Bronchial epithelial cell (primary cell): ENCODE measurements around the gene FSIP1. TPM values are rescaled to one million over a fixed set of nuclear protein-coding genes. Genes with fewer than 3 reads are reported as not detected.
A peak's percentile ranks its signal among the peaks of the same experiment; 100 is the strongest.

Experiments used
- DNase-seq: peaks from one replicate; pipeline ENCODE4 v3.0.0-alpha.2; 2010; ENCODE audit warnings: low read depth
- FAIRE-seq: peaks from 2 replicates; lab custom pipeline; 2011; peaks lifted over from hg19 to GRCh38; lab: Jason Lieb, UNC
- H3K27me3 ChIP-seq: 2 replicates; pipeline ENCODE4 v1.5.1; 2011; ENCODE audit warnings: low read length; ENCODE audit not compliant: control insufficient read depth, insufficient read depth
- H3K36me3 ChIP-seq: 2 replicates; pipeline ENCODE4 v1.5.1; 2011; ENCODE audit warnings: low read length; ENCODE audit not compliant: control insufficient read depth, insufficient read depth
- H3K4me3 ChIP-seq: 2 replicates; pipeline ENCODE4 v1.5.1; 2011; ENCODE audit warnings: mild to moderate bottlenecking, low read depth, low read length, control low read depth
- CTCF ChIP-seq: IDR thresholded peaks from 2 replicates; pipeline ENCODE4 v1.5.1; 2011; ENCODE audit warnings: mild to moderate bottlenecking, moderate library complexity, low read length, control low read depth, inconsistent platforms; ENCODE audit not compliant: insufficient read depth, severe bottlenecking
- total RNA-seq: library from RNA; depleted of rRNA; stranded (reverse); fragments of >200 nt; gene quantifications from 2 replicates; pipeline ENCODE4 v1.2.1, GENCODE V29; 2014

The FSIP1 gene
- total RNA-seq, 1 donor from 2014 or later: 9.5 TPM

- FAIRE-seq (no peak), DNase-seq (no peak)
- no peak overlapping the region for H3K4me3 ChIP-seq
- H3K27me3 ChIP-seq: no peaks in the 10 kb centered on the region
- no peaks in the 10 kb centered on the region for H3K36me3 ChIP-seq
- TF ChIP-seq CTCF: no peak
Observed at GRCh38 chr15:39613861-39614260, 168.8 kb downstream of the FSIP1 start.

GRCh38 chr15:39613271-39613670, 169.4 kb downstream of the FSIP1 start:
- TF ChIP-seq CTCF: no peak
- FAIRE-seq (no peak), DNase-seq (peak; percentile 62)
- Histone ChIP-seq H3K27me3 (no peaks in the 10 kb centered on the region), H3K4me3 (no peak overlapping the region), H3K36me3 (no peaks in the 10 kb centered on the region)

DNA sequence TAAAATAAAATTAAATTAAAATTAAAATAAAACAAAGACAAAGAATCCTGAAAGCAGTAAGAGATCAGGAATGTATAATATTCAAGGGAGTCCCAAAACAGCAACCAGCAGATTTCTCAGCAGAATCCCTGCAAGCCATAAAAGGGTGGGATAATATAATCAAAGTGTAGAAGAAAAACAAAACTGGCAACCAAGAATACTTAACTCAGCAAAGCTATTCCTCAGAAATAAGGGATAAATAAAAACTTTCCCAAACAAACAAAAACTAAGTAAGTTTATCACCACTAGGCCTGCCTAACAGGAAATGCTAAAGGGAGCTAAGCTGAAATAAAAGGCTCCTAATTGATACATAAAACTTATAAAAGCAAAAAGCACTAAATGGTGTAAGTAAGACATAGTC, 172.0 kb downstream of the FSIP1 start:
- TF ChIP-seq CTCF: no peak
- Histone ChIP-seq H3K36me3 (no peaks in the 10 kb centered on the region), H3K27me3 (no peaks in the 10 kb centered on the region), H3K4me3 (no peak overlapping the region)
- no peak for FAIRE-seq
- DNase-seq: no peak

GRCh38 chr15:39609166-39609916, 173.3 kb downstream of the FSIP1 start:
- no peak for TF ChIP-seq CTCF
- no peaks in the 10 kb centered on the region for H3K27me3 ChIP-seq
- FAIRE-seq: no peak

GRCh38 chr15:39608185-39609139, 174.2 kb downstream of the FSIP1 start:
- Histone ChIP-seq H3K27me3 (no peaks in the 10 kb centered on the region), H3K36me3 (no peaks in the 10 kb centered on the region), H3K4me3 (no peak overlapping the region)
- TF ChIP-seq CTCF: no peak
- no peak for FAIRE-seq
- DNase-seq: no peak

More at GRCh38 chr15:39609166-39609916, 173.3 kb downstream of the FSIP1 start:
- no peak overlapping the region for H3K4me3 ChIP-seq
- no peak for DNase-seq
- no peaks in the 10 kb centered on the region for H3K36me3 ChIP-seq
